Activated CD4-positive, alpha-beta memory T cell treated with anti-CD3 and anti-CD28 coated beads for 36 hours (primary cell): ENCODE results near the gene TMEM18. TPM values are rescaled to one million over a fixed set of nuclear protein-coding genes. Genes with fewer than 3 reads are reported as not detected.

ENCODE experiments used
- CTCF ChIA-PET: fragments of 350-600 bp; sonication (Branson Sonifier 250); formaldehyde crosslinking; loops from one replicate; lab custom pipeline; 2021; ENCODE audit warnings: antibody characterized with exemption, inconsistent platforms; lab: Charles Lee
- POLR2A ChIA-PET: fragments of 350-600 bp; sonication (Branson Sonifier 250); formaldehyde crosslinking; loops from one replicate; lab custom pipeline; 2021; ENCODE audit warnings: antibody characterized with exemption; lab: Charles Lee
- DNase-seq: peaks from one replicate; pipeline ENCODE4 v3.0.0-alpha.2; 2020
- H3K27ac Mint-ChIP-seq: one replicate; pipeline ENCODE4 v1.8.0; 2021; ENCODE audit warnings: mixed read lengths
- H3K27me3 Mint-ChIP-seq: one replicate; pipeline ENCODE4 v1.8.0; 2021; ENCODE audit warnings: mixed read lengths
- H3K36me3 Mint-ChIP-seq: one replicate; pipeline ENCODE4 v1.8.0; 2021; ENCODE audit warnings: mixed read lengths
- H3K4me1 Mint-ChIP-seq: one replicate; pipeline ENCODE4 v1.8.0; 2021; ENCODE audit warnings: low read depth, mixed read lengths
- H3K4me3 Mint-ChIP-seq: one replicate; pipeline ENCODE4 v1.8.0; 2021; ENCODE audit warnings: mild to moderate bottlenecking, mixed read lengths
- H3K9me3 Mint-ChIP-seq: one replicate; pipeline ENCODE4 v1.8.0; 2021; ENCODE audit warnings: mixed read lengths
- intact Hi-C: fragments of 100-400 bp; cut with micrococcal nuclease; formaldehyde crosslinking; loops from one replicate; pipeline ENCODE4 v1.15.1; 2023
- total RNA-seq, 2 experiments: library from RNA; stranded (reverse); gene quantifications; one replicate each; pipeline ENCODE4 v1.2.3, GENCODE V29; 2021

TMEM18 gene
- total RNA-seq, 2 experiments from 2014 or later = 20.8 to 21.8 TPM

GRCh38 chr2:669323-669722 is 7.9 kb downstream of the TMEM18 start:
- peaks cover 16% of the 10 kb centered on the region for H3K4me1 Mint-ChIP-seq
- CTCF ChIA-PET = no interaction called here
- no peak for DNase-seq
- H3K27ac Mint-ChIP-seq = no peak overlapping the region
- H3K36me3 Mint-ChIP-seq = peaks cover 58% of the 10 kb centered on the region
- H3K27me3 Mint-ChIP-seq = no peaks in the 10 kb centered on the region
- peaks cover 16% of the 10 kb centered on the region for H3K9me3 Mint-ChIP-seq
- POLR2A ChIA-PET = no interaction called here
- no peak overlapping the region for H3K4me3 Mint-ChIP-seq
- intact Hi-C loops = no loop called here

GRCh38 chr2:668000-668398 is 9.2 kb downstream of the TMEM18 start:
- Mint-ChIP-seq H3K27ac (no peak overlapping the region), H3K4me3 (no peak overlapping the region), H3K36me3 (peaks cover 66% of the 10 kb centered on the region), H3K27me3 (no peaks in the 10 kb centered on the region), H3K9me3 (peaks cover 16% of the 10 kb centered on the region), H3K4me1 (peaks cover 12% of the 10 kb centered on the region)
- DNase-seq = no peak
- ChIA-PET CTCF (interaction anchor here (1.4 to 3.3 kb wide), 2 partner anchors 9 to 31 kb away, joined by 6 to 16 read pairs; partner anchors contain the start of gene TMEM18), POLR2A (no interaction called here)
- intact Hi-C loops = loop anchor here (1.0 kb wide), 2 partner anchors 8 to 422 kb away; no protein-coding TSS in a partner anchor

- Mint-ChIP-seq H3K36me3 (peaks cover 63% of the 10 kb centered on the region), H3K4me3 (no peak overlapping the region), H3K4me1 (peaks cover 18% of the 10 kb centered on the region), H3K27me3 (no peaks in the 10 kb centered on the region), H3K9me3 (peaks cover 16% of the 10 kb centered on the region), H3K27ac (no peak overlapping the region)
- ChIA-PET POLR2A (no interaction called here), CTCF (interaction anchor here (0.6 to 3.3 kb wide), 8 partner anchors 9 to 878 kb away, joined by 3 to 16 read pairs (median 4); partner anchors contain the start of gene TMEM18)
- DNase-seq = peak; percentile 44
- intact Hi-C loops = loop anchor here (1.0 kb wide), 2 partner anchors 9 to 421 kb away; no protein-coding TSS in a partner anchor
These were observed 9.7 kb downstream of the TMEM18 start for GRCh38 chr2:667332-667999.

GRCh38 chr2:666441-666840 is 10.8 kb downstream of the TMEM18 start:
- POLR2A ChIA-PET = interaction anchor here (1.6 kb wide), 1 partner anchor 11 kb away, joined by 7 read pairs; the partner anchor contains the start of gene TMEM18
- CTCF ChIA-PET = interaction anchor here (0.5 to 3.3 kb wide), 3 partner anchors 29 to 380 kb away, joined by 3 to 16 read pairs (median 4); no protein-coding TSS in a partner anchor
- Mint-ChIP-seq H3K4me1 (peaks cover 25% of the 10 kb centered on the region), H3K27me3 (no peaks in the 10 kb centered on the region), H3K9me3 (peaks cover 16% of the 10 kb centered on the region), H3K36me3 (peaks cover 63% of the 10 kb centered on the region), H3K27ac (no peak overlapping the region), H3K4me3 (no peak overlapping the region)
- no peak for DNase-seq
- intact Hi-C loops = no loop called here

GRCh38 chr2:665340-666073 is 11.7 kb downstream of the TMEM18 start:
- Mint-ChIP-seq H3K4me1 (peaks cover 28% of the 10 kb centered on the region), H3K27me3 (no peaks in the 10 kb centered on the region), H3K4me3 (no peak overlapping the region), H3K27ac (no peak overlapping the region), H3K36me3 (peaks cover 57% of the 10 kb centered on the region), H3K9me3 (peaks cover 16% of the 10 kb centered on the region)
- no peak for DNase-seq
- ChIA-PET POLR2A (interaction anchor here (1.6 kb wide), 1 partner anchor 12 kb away, joined by 7 read pairs; the partner anchor contains the start of gene TMEM18), CTCF (interaction anchor here (1.8 to 3.3 kb wide), 2 partner anchors 28 to 135 kb away, joined by 4 to 16 read pairs; no protein-coding TSS in a partner anchor)
- intact Hi-C loops = no loop called here

GRCh38 chr2:664063-664462 is 13.1 kb downstream of the TMEM18 start:
- H3K4me3 Mint-ChIP-seq = no peak overlapping the region
- H3K9me3 Mint-ChIP-seq = peaks cover 16% of the 10 kb centered on the region
- intact Hi-C loops = no loop called here
- peaks cover 28% of the 10 kb centered on the region for H3K4me1 Mint-ChIP-seq
- H3K27me3 Mint-ChIP-seq = peaks cover 2% of the 10 kb centered on the region
- H3K36me3 Mint-ChIP-seq = peaks cover 44% of the 10 kb centered on the region
- POLR2A ChIA-PET = no interaction called here
- CTCF ChIA-PET = no interaction called here
- DNase-seq = no peak
- H3K27ac Mint-ChIP-seq = no peak overlapping the region

GRCh38 chr2:663221-663620 is 14.0 kb downstream of the TMEM18 start:
- Mint-ChIP-seq H3K4me1 (peaks cover 26% of the 10 kb centered on the region), H3K4me3 (no peak overlapping the region), H3K36me3 (peaks cover 37% of the 10 kb centered on the region), H3K9me3 (peaks cover 16% of the 10 kb centered on the region), H3K27me3 (peaks cover 2% of the 10 kb centered on the region), H3K27ac (no peak overlapping the region)
- intact Hi-C loops = no loop called here
- POLR2A ChIA-PET = no interaction called here
- no peak for DNase-seq
- CTCF ChIA-PET = no interaction called here

- intact Hi-C loops = no loop called here
- Mint-ChIP-seq H3K27ac (no peak overlapping the region), H3K27me3 (peaks cover 2% of the 10 kb centered on the region), H3K36me3 (peaks cover 24% of the 10 kb centered on the region), H3K4me1 (peaks cover 25% of the 10 kb centered on the region), H3K4me3 (no peak overlapping the region), H3K9me3 (peaks cover 16% of the 10 kb centered on the region)
- DNase-seq = no peak
- POLR2A ChIA-PET = no interaction called here
- CTCF ChIA-PET = no interaction called here
These were observed 15.9 kb downstream of the TMEM18 start for GRCh38 chr2:661360-661635.

GRCh38 chr2:660586-661359 is 16.4 kb downstream of the TMEM18 start:
- Mint-ChIP-seq H3K27ac (no peak overlapping the region), H3K27me3 (peaks cover 2% of the 10 kb centered on the region), H3K4me1 (peaks cover 29% of the 10 kb centered on the region), H3K4me3 (no peak overlapping the region), H3K9me3 (peaks cover 11% of the 10 kb centered on the region), H3K36me3 (peaks cover 19% of the 10 kb centered on the region)
- no peak for DNase-seq
- POLR2A ChIA-PET = no interaction called here
- CTCF ChIA-PET = no interaction called here
- intact Hi-C loops = no loop called here

GRCh38 chr2:660029-660428 is 17.2 kb downstream of the TMEM18 start:
- H3K27ac Mint-ChIP-seq = no peak overlapping the region
- peaks cover 35% of the 10 kb centered on the region for H3K4me1 Mint-ChIP-seq
- H3K4me3 Mint-ChIP-seq = no peak overlapping the region
- H3K9me3 Mint-ChIP-seq = peaks cover 4% of the 10 kb centered on the region
- H3K36me3 Mint-ChIP-seq = peaks cover 12% of the 10 kb centered on the region
- H3K27me3 Mint-ChIP-seq = peaks cover 2% of the 10 kb centered on the region
- intact Hi-C loops = no loop called here
- ChIA-PET CTCF (no interaction called here), POLR2A (no interaction called here)
- DNase-seq = no peak

GRCh38 chr2:658426-658825 is 18.8 kb downstream of the TMEM18 start:
- ChIA-PET CTCF (no interaction called here), POLR2A (no interaction called here)
- no peak overlapping the region for H3K4me3 Mint-ChIP-seq
- intact Hi-C loops = no loop called here
- no peaks in the 10 kb centered on the region for H3K9me3 Mint-ChIP-seq
- H3K27me3 Mint-ChIP-seq = peaks cover 2% of the 10 kb centered on the region
- H3K4me1 Mint-ChIP-seq = peaks cover 33% of the 10 kb centered on the region
- no peak overlapping the region for H3K27ac Mint-ChIP-seq
- DNase-seq = no peak
- peaks cover 1% of the 10 kb centered on the region for H3K36me3 Mint-ChIP-seq

- Mint-ChIP-seq H3K27me3 (peaks cover 2% of the 10 kb centered on the region), H3K36me3 (no peaks in the 10 kb centered on the region), H3K27ac (no peak overlapping the region), H3K9me3 (no peaks in the 10 kb centered on the region), H3K4me3 (no peak overlapping the region), H3K4me1 (peaks cover 32% of the 10 kb centered on the region)
- ChIA-PET CTCF (no interaction called here), POLR2A (interaction anchor here (0.6 kb wide), 1 partner anchor 338 kb away, joined by 3 read pairs; no protein-coding TSS in a partner anchor)
- intact Hi-C loops = no loop called here
- no peak for DNase-seq
These were observed 19.4 kb downstream of the TMEM18 start for GRCh38 chr2:657766-658165.
